GM18505 (cell line): Measurements from ENCODE around the gene PCDH17.

Experiments used
- ATAC-seq: cut with Tn5 transposase; IDR thresholded peaks from one replicate; pipeline ENCODE4 v1.9.1; 2021; ENCODE audit not compliant: unreplicated experiment
- POLR2A ChIP-seq: IDR thresholded peaks from 4 replicates; pipeline ENCODE4 v1.6.1; 2011; ENCODE audit warnings: borderline replicate concordance; ENCODE audit not compliant: insufficient read depth, insufficient read length; ENCODE audit errors: extremely low read depth

The PCDH17 gene

GRCh38 chr13:57629821-57630235 lies 1.7 kb upstream of the PCDH17 start:
- TF ChIP-seq POLR2A: no peak
- ATAC-seq: peak; percentile 49

DNA sequence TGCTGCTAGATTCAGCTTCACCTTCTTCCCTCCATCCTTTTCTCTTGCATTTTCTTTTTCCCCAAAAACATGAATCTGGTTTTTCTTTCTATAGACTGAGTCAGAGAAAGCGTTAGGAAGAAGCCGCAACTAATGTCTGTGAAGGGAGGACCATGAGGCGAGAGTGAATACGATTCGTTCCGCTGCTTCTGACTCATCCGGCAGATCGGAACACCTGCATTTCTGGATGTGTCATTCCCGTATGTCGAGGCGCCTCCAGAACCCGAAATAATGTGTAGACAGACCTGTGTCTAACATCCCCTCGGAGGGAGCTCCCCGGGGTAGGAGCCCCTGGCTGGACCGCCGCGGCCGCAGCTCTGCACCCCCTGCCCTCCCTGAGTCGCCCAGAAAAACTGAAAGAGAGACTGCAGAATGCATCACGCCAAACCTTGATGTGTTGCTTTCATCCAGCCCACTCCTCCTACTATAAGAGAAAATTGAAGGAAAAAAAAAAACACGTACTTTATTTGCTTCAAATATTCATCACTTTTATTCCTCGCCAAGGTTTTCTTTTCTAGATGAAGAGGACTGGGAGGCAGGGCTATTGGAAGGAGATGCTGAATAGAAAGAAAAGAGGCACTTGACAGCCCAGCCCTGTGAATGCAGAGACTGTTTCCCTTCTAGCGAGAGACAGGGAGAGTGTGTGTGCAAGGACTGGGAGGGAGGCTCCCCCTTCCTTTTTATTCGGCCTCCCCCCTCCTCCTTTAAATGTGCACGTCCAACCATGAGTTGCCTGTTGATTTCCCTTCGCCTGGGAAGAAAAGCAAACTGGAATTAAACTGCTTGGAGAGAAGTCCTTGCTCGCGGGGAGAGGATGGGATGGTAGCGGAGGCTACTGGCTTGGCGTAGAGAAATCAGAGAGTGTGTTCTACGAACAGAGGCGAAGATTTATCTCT lies 616 bp upstream of the PCDH17 start:
- no peak for TF ChIP-seq POLR2A
- no peak for ATAC-seq

- TF ChIP-seq POLR2A: no peak
- ATAC-seq: no peak
These were observed 964 bp downstream of the PCDH17 start for GRCh38 chr13:57632276-57633140.

GRCh38 chr13:57633141-57633949 lies 1.8 kb downstream of the PCDH17 start:
- no peak for ATAC-seq
- TF ChIP-seq POLR2A: no peak

DNA sequence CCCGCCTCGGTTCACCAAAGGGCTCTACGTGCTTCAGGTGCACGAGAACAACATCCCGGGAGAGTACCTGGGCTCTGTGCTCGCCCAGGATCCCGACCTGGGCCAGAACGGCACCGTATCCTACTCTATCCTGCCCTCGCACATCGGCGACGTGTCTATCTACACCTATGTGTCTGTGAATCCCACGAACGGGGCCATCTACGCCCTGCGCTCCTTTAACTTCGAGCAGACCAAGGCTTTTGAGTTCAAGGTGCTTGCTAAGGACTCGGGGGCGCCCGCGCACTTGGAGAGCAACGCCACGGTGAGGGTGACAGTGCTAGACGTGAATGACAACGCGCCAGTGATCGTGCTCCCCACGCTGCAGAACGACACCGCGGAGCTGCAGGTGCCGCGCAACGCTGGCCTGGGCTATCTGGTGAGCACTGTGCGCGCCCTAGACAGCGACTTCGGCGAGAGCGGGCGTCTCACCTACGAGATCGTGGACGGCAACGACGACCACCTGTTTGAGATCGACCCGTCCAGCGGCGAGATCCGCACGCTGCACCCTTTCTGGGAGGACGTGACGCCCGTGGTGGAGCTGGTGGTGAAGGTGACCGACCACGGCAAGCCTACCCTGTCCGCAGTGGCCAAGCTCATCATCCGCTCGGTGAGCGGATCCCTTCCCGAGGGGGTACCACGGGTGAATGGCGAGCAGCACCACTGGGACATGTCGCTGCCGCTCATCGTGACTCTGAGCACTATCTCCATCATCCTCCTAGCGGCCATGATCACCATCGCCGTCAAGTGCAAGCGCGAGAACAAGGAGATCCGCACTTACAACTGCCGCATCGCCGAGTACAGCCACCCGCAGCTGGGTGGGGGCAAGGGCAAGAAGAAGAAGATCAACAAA lies 2.6 kb downstream of the PCDH17 start:
- no peak for ATAC-seq
- no peak for TF ChIP-seq POLR2A

- TF ChIP-seq POLR2A: no peak
- no peak for ATAC-seq
These were observed 3.3 kb downstream of the PCDH17 start for GRCh38 chr13:57634839-57635165.

DNA sequence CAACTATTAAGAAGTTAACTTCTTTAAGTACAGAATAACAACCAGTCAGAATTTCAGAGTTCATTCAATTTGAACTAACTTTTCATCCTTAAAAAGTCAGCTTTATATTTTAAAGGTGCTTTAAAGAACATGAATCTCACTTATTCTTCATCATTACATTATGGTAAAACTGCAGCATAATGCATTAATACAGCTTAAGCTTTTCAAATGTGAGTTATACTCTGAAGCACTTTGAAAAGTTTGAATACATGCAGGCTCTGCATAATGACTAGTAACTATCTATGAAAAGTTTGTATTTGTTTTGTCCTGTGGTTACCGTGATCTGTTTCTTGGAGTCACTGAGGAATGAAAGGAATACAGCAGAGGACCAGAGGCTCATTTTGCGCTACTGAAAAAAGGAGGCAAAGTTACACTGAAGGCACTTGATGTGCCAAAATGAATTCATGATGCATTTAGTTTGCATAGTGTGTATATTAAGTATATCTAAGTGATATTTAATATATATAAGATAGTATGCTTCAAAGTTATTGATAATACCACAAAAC lies 4.1 kb downstream of the PCDH17 start:
- no peak for ATAC-seq

GRCh38 chr13:57636816-57637215 lies 5.3 kb downstream of the PCDH17 start:
- no peak for ATAC-seq
- no peak for TF ChIP-seq POLR2A

More for the DNA sequence above, 4.1 kb downstream of the PCDH17 start:
- TF ChIP-seq POLR2A: no peak

DNA sequence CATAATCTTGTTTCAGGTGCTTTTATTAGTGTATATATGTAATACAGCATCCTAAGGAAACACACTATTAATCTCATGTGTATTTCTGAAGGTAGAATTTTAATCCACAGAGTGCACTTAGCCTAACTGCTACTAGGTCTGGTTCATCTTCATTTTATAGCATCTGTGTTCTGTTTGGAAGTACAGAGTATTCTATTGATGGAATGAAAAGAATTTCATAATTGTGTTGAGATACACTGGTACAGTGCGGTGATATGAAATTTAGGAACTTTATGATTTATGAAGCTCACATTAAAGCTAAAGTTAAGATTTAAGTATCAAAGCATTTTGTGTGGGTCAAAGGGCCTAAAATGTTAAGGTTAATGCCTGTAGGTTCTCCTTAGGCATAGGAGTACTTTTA lies 6.0 kb downstream of the PCDH17 start:
- TF ChIP-seq POLR2A: no peak
- ATAC-seq: no peak

- TF ChIP-seq POLR2A: no peak
- ATAC-seq: no peak
These were observed 6.8 kb downstream of the PCDH17 start for GRCh38 chr13:57638186-57638890.

GRCh38 chr13:57640607-57641006 lies 9.1 kb downstream of the PCDH17 start:
- no peak for TF ChIP-seq POLR2A
- ATAC-seq: no peak
